ENCODE data around the gene CCDC71.

The CCDC71 gene

GRCh38 chr3:49161197-49161596 lies 4.9 kb downstream of the CCDC71 start:
- H3K79me2 ChIP-seq (ENCODE audit: control insufficient read depth, low read length) = peaks cover 36% of the 10 kb centered on the region
- H3K36me3 ChIP-seq (ENCODE audit: control insufficient read depth, low read length) = peaks cover 35% of the 10 kb centered on the region
- H3K9me2 ChIP-seq (replicated peaks; ENCODE audit: control insufficient read depth, low read length) = no peaks in the 10 kb centered on the region
- H3K27ac ChIP-seq (ENCODE audit: low read depth, low read length) = no peak overlapping the region
- H3K4me1 ChIP-seq (ENCODE audit: control insufficient read depth, low read length) = peaks cover 10% of the 10 kb centered on the region
- TF ChIP-seq CTCF (IDR thresholded peaks at IDR 0.05; ENCODE audit: low read depth, low read length, poor library complexity, severe bottlenecking) (no peak), EZH2phosphoT487 (IDR thresholded peaks at IDR 0.05; ENCODE audit: borderline replicate concordance, low read length) (no peak)
- no peak overlapping the region for H3K4me3 ChIP-seq (ENCODE audit: low read length)
- no peaks in the 10 kb centered on the region for H4K20me1 ChIP-seq (ENCODE audit: control insufficient read depth, insufficient read depth, low read depth, low read length)
- H3K4me2 ChIP-seq (ENCODE audit: low read length) = no peak overlapping the region
- H3K9me3 ChIP-seq (ENCODE audit: control insufficient read depth, insufficient read depth, low read length) = no peaks in the 10 kb centered on the region
- H3K27me3 ChIP-seq (ENCODE audit: control insufficient read depth, low read length) = no peaks in the 10 kb centered on the region
- no peaks in the 10 kb centered on the region for H3F3A ChIP-seq (ENCODE audit: control insufficient read depth, insufficient read depth)

GRCh38 chr3:49158792-49159191 lies 7.3 kb downstream of the CCDC71 start:
- Histone ChIP-seq H3K27ac (ENCODE audit: low read depth, low read length) (no peak overlapping the region), H3K4me3 (ENCODE audit: low read length) (no peak overlapping the region)

GRCh38 chr3:49158103-49158709 lies 7.9 kb downstream of the CCDC71 start:
- Histone ChIP-seq H3F3A (ENCODE audit: control insufficient read depth, insufficient read depth) (no peaks in the 10 kb centered on the region), H3K36me3 (ENCODE audit: control insufficient read depth, low read length) (peaks cover 13% of the 10 kb centered on the region), H3K9me3 (ENCODE audit: control insufficient read depth, insufficient read depth, low read length) (no peaks in the 10 kb centered on the region), H3K79me2 (ENCODE audit: control insufficient read depth, low read length) (peaks cover 9% of the 10 kb centered on the region; the same call in 1 of the 2 replicates), H3K4me1 (ENCODE audit: control insufficient read depth, low read length) (no peaks in the 10 kb centered on the region), H3K9me2 (replicated peaks; ENCODE audit: control insufficient read depth, low read length) (no peaks in the 10 kb centered on the region), H3K27ac (ENCODE audit: low read depth, low read length) (no peak overlapping the region), H3K27me3 (ENCODE audit: control insufficient read depth, low read length) (no peaks in the 10 kb centered on the region), H4K20me1 (ENCODE audit: control insufficient read depth, insufficient read depth, low read depth, low read length) (no peaks in the 10 kb centered on the region), H3K4me2 (ENCODE audit: low read length) (no peak overlapping the region), H3K4me3 (ENCODE audit: low read length) (no peak overlapping the region)
- TF ChIP-seq CTCF (IDR thresholded peaks at IDR 0.05; ENCODE audit: low read depth, low read length, poor library complexity, severe bottlenecking) = peak; percentile 80
- TF ChIP-seq EZH2phosphoT487 (IDR thresholded peaks at IDR 0.05; ENCODE audit: borderline replicate concordance, low read length) = no peak

More at GRCh38 chr3:49158792-49159191, 7.3 kb downstream of the CCDC71 start:
- peaks cover 12% of the 10 kb centered on the region for H3K79me2 ChIP-seq (ENCODE audit: control insufficient read depth, low read length)
- peaks cover 19% of the 10 kb centered on the region for H3K36me3 ChIP-seq (ENCODE audit: control insufficient read depth, low read length)
- H4K20me1 ChIP-seq (ENCODE audit: control insufficient read depth, insufficient read depth, low read depth, low read length) = no peaks in the 10 kb centered on the region
- no peaks in the 10 kb centered on the region for H3K9me3 ChIP-seq (ENCODE audit: control insufficient read depth, insufficient read depth, low read length)
- H3K27me3 ChIP-seq (ENCODE audit: control insufficient read depth, low read length) = no peaks in the 10 kb centered on the region
- H3K4me2 ChIP-seq (ENCODE audit: low read length) = no peak overlapping the region
- H3K9me2 ChIP-seq (replicated peaks; ENCODE audit: control insufficient read depth, low read length) = no peaks in the 10 kb centered on the region
- no peaks in the 10 kb centered on the region for H3K4me1 ChIP-seq (ENCODE audit: control insufficient read depth, low read length)
- TF ChIP-seq EZH2phosphoT487 (IDR thresholded peaks at IDR 0.05; ENCODE audit: borderline replicate concordance, low read length) (no peak), CTCF (IDR thresholded peaks at IDR 0.05; ENCODE audit: low read depth, low read length, poor library complexity, severe bottlenecking) (no peak)
- no peaks in the 10 kb centered on the region for H3F3A ChIP-seq (ENCODE audit: control insufficient read depth, insufficient read depth)
